Neutrophil (primary cell): ENCODE data around the gene PCGF3.
"Not testable (repeated sequence)": the region's sequence is repeated elsewhere in the genome, so short reads cannot be mapped to it uniquely, and the experiment has no call there.

Experiments used
- H3K27ac ChIP-seq: fragments of 200-600 bp; sonication (generic); 2 replicates; pipeline ENCODE4 v1.5.1; 2016; ENCODE audit warnings: mild to moderate bottlenecking, moderate library complexity
- H3K27me3 ChIP-seq: fragments of 200-600 bp; sonication (generic); 2 replicates; pipeline ENCODE4 v1.6.0; 2016; ENCODE audit warnings: mild to moderate bottlenecking
- H3K36me3 ChIP-seq: fragments of 200-600 bp; sonication (generic); 2 replicates; pipeline ENCODE4 v1.5.1; 2017
- H3K4me1 ChIP-seq, 2 experiments: fragments of 200-600 bp in 1 of 2; sonication (generic) in 1 of 2; 1 replicate in 1 of 2; 2 replicates in 1 of 2; pipeline versions ENCODE4 v1.5.1 to v1.6.1; 2013 to 2016; ENCODE audit warnings: low read depth in 1 of 2, low read length in 1 of 2, mild to moderate bottlenecking in 1 of 2, moderate library complexity in 1 of 2; ENCODE audit not compliant: control insufficient read depth in 1 of 2, insufficient read depth in 1 of 2
- H3K4me3 ChIP-seq, 2 experiments: fragments of 200-600 bp in 1 of 2; sonication (generic) in 1 of 2; 1 replicate in 1 of 2; 2 replicates in 1 of 2; pipeline ENCODE4 v1.5.1; 2013 to 2016; ENCODE audit warnings: low read depth in 1 of 2, low read length in 1 of 2, mild to moderate bottlenecking in 1 of 2, moderate library complexity in 1 of 2
- H3K9me3 ChIP-seq: fragments of 200-600 bp; sonication (generic); 2 replicates; pipeline ENCODE4 v1.5.1; 2016
- CTCF ChIP-seq: fragments of 200-600 bp; sonication (generic); IDR thresholded peaks from 2 replicates; pipeline ENCODE4 v1.5.1; 2016; ENCODE audit warnings: antibody characterized with exemption

Gene PCGF3

GRCh38 chr4:773214-773613 is 67.6 kb downstream of the PCGF3 start:
- no peaks in the 10 kb centered on the region for H3K27me3 ChIP-seq
- H3K4me3 ChIP-seq = no peak overlapping the region
- peaks cover 52% of the 10 kb centered on the region for H3K36me3 ChIP-seq
- no peak for TF ChIP-seq CTCF
- H3K9me3 ChIP-seq = no peaks in the 10 kb centered on the region
- H3K4me1 ChIP-seq = no peaks in the 10 kb centered on the region
- no peak overlapping the region for H3K27ac ChIP-seq

GRCh38 chr4:774419-775092 is 68.9 kb downstream of the PCGF3 start:
- H3K9me3 ChIP-seq, H3K27me3 ChIP-seq, H3K27ac ChIP-seq, H3K4me3 ChIP-seq, H3K4me1 ChIP-seq: not testable (repeated sequence)
- H3K36me3 ChIP-seq = peaks cover 48% of the 10 kb centered on the region

GRCh38 chr4:775485-775884 is 69.9 kb downstream of the PCGF3 start:
- not testable (repeated sequence) for H3K9me3 ChIP-seq, H3K27me3 ChIP-seq, H3K27ac ChIP-seq, H3K4me3 ChIP-seq, H3K4me1 ChIP-seq
- peaks cover 40% of the 10 kb centered on the region for H3K36me3 ChIP-seq

- Histone ChIP-seq H3K27ac (no peak overlapping the region), H3K27me3 (no peaks in the 10 kb centered on the region), H3K9me3 (no peaks in the 10 kb centered on the region), H3K4me3 (no peak overlapping the region), H3K4me1 (peaks cover 11 to 12% of the 10 kb centered on the region in 2 experiments), H3K36me3 (peaks cover 38% of the 10 kb centered on the region)
- no peak for TF ChIP-seq CTCF
Measured at GRCh38 chr4:776743-777441, 71.3 kb downstream of the PCGF3 start.

GRCh38 chr4:777520-778262 is 72.1 kb downstream of the PCGF3 start:
- TF ChIP-seq CTCF = no peak
- H3K9me3 ChIP-seq = no peaks in the 10 kb centered on the region
- H3K4me1 ChIP-seq = peaks cover 18% of the 10 kb centered on the region in 2 experiments
- no peaks in the 10 kb centered on the region for H3K27me3 ChIP-seq
- H3K36me3 ChIP-seq = peaks cover 38% of the 10 kb centered on the region
- H3K27ac ChIP-seq = no peak overlapping the region
- H3K4me3 ChIP-seq = no peak overlapping the region

GRCh38 chr4:779555-779954 is 73.9 kb downstream of the PCGF3 start:
- H3K36me3 ChIP-seq = peaks cover 24% of the 10 kb centered on the region
- no peak overlapping the region for H3K4me3 ChIP-seq
- TF ChIP-seq CTCF = no peak
- H3K27ac ChIP-seq = no peak overlapping the region
- H3K4me1 ChIP-seq = peaks cover 18% of the 10 kb centered on the region in 2 experiments
- H3K27me3 ChIP-seq = peaks cover 16% of the 10 kb centered on the region
- no peaks in the 10 kb centered on the region for H3K9me3 ChIP-seq

GRCh38 chr4:780255-780654 is 74.6 kb downstream of the PCGF3 start:
- Histone ChIP-seq H3K36me3 (peaks cover 20% of the 10 kb centered on the region), H3K4me1 (peaks cover 18% of the 10 kb centered on the region in 2 experiments), H3K4me3 (peak overlapping the region in 1 of 2 experiments; percentile 96), H3K27me3 (peaks cover 23% of the 10 kb centered on the region)
- not testable (repeated sequence) for H3K9me3 ChIP-seq, H3K27ac ChIP-seq
